GM19238 (cell line): Measurements from ENCODE around the gene RTN4IP1.
"Not testable (repeated sequence)": the region's sequence is repeated elsewhere in the genome, so short reads cannot be mapped to it uniquely, and the experiment has no call there.

Source experiments
- DNase-seq: peaks from one replicate; pipeline ENCODE4 v3.0.0; 2011; ENCODE audit warnings: low spot score; ENCODE audit not compliant: insufficient read length

The RTN4IP1 gene

DNA sequence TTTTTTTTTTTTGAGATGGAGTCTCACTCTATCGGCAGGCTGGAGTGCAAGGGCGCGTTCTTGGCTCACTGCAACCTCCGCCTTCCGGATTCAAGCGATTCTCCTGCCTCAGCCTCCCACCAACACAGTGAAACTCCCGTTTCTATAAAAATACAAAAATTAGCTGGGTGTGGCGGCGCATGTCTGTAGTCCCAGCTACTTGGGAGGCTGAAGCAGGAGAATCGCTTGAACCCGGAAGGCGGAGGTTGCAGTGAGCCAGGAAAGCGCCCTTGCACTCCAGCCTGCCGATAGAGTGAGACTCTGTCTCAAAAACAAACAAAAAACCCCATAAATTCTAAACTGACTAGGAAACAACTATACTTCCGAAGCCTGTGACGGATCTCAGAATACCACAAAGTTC lies 1.5 kb downstream of the RTN4IP1 start:
- DNase-seq = not testable (repeated sequence)

DNA sequence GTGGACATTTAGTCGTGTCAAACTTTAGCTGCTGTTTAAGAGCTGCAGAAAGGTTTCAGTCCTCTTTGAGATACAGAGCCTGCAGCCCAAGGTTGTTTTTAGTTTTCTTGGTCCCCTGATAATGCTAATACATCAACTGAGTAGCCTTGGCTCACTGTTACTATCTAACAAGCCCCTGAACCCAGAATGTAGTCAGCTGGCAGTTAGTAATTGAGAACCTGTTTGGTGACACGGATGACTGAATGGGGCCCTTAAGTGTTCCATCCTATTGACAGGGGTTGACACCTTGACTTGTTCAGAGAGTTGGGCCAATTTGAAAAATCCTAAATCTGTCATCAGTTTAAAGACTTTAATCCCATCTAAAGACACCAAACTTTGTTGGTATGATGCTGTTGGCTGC lies 2.8 kb downstream of the RTN4IP1 start:
- no peak for DNase-seq

DNA sequence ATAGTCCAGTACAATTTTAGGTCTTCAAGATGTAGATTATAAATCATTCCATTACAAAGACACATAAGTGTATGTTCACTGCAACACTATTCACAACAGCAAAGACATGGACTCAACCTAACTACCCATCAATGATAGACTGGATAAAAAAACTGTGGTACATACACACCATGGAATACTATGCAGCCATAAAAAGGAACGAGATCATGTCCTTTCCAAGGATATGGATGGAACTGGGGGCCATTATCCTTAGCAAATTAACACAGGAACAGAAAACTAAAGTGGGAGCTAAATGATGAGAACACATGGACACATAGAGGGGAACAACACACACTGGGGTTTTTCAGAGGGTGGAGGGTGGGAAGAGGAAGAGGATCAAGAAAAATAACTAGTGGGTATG lies 6.3 kb downstream of the RTN4IP1 start:
- DNase-seq = no peak

DNA sequence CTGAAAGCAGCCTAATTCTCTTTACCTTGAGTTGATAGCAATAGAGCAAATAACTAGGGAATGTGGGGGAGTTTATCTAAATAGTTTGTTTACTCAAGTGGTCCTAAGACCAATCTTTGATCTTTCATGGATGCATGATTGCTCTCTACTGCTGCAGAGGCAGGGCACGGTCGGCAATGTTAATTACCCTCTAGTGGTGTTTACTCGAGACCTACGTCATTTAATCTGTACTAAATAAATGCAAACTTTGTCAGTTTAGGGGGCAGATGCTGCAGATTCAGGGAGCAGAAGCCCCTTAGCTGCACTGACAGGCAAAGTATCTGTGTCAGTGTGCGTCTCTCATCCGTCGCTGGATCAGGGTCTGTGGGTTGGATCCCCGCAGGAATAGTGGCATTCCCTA lies 6.9 kb downstream of the RTN4IP1 start:
- no peak for DNase-seq

DNA sequence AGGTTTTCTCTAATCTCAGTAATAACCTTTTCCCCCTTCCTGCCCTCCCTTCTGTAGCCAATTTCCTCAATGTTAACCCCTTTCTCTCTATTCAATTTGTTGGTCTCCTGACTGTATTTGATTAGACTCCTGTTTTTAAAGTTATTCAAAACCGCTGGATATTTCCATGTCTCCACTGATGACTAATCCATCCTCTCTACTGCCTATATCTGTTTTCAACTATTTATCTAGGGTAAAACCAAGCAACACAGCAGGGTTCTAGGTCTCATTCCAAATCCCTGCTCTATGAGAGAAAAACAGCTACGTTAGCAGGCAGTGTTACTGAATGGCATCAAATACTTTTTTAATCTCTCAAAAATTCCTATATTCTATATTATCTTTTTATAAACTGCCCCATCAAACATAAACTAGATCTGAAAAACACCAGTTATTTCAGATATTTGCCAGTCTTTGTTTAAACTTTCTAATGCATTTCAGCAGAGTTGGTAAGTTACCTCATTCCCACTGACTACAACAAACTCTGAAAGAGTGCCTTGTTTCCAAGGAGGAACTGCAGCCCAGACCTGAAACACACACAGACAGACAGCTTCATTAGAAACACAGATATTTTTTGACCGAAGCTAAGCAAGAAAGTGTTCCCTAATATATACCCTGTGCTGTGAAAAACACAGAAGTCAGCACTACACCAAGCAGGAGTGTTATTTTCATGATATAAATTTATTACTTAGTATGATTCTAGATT lies 8.2 kb downstream of the RTN4IP1 start:
- no peak for DNase-seq

DNA sequence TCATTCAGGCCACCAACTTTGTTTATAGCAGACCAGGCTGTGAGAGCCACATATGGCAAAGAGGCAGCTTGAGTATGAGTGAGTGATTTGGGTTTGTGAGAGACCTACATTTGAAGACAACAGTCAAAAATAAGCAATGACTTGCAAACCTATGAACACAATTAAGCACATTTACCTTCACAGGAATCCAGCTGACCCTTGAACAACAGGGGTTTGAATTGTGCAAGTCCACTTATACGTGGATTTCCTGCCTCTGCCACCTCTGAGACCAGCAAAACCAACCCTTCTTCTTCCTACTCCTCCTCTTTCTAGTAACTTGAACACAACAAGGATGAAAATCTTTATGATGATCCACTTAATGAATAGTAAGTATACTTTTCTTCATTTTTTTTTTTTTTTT lies 10.1 kb downstream of the RTN4IP1 start:
- DNase-seq = no peak

DNA sequence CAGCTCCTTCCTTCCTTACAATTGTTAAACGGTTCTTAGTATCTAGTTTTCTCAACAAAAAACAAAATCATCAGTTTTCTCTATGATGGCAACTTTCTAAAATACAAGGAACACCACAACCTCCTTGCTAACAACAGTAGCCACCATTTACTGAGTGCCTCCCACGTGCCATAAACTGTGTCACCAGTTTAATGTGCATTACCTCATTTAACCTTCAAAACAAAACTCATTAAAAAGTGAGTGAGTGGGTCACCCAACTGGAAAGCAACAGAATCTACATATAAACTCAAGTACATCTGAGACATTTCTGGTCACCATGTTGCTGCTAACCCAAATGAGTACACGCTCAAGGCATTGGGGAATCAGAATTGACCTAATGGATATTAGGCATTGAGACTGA lies 11.0 kb downstream of the RTN4IP1 start:
- no peak for DNase-seq

DNA sequence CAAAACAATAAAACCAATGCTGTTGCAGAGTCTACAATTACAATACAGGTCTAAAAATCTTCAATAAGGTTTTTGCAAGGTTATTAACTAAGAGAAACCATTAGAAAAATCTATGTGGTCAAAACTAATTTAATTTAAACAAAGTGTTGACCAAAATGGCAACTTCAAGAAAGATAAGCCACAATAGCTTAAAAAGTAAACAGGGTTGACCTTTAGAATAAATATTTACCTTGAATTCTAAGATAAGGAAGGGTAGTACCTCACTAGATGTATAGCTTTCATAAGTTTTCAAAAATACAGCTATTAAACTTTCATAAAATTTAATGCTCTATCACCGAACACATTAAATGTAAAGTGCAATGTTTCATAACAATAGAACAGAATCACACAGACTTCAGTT lies 11.4 kb downstream of the RTN4IP1 start:
- DNase-seq = no peak

DNA sequence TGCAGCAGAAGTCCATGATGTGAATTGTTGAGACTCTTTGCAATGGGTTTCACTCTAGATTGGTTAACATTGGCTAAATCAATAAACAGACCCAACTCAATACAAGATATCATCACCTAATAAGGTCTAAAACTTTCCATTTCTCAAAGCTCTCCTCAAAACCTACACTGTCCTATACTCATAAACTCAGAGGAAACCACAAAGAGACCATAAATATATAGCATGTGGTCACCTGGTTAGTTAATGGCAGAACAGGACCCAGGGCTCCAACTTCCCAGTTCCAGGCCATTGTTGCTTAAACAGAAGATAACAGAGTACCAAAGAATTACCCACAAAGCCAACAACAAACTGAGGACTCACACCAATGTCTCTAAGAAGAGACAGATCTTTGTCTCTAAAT lies 12.0 kb downstream of the RTN4IP1 start:
- DNase-seq = no peak

DNA sequence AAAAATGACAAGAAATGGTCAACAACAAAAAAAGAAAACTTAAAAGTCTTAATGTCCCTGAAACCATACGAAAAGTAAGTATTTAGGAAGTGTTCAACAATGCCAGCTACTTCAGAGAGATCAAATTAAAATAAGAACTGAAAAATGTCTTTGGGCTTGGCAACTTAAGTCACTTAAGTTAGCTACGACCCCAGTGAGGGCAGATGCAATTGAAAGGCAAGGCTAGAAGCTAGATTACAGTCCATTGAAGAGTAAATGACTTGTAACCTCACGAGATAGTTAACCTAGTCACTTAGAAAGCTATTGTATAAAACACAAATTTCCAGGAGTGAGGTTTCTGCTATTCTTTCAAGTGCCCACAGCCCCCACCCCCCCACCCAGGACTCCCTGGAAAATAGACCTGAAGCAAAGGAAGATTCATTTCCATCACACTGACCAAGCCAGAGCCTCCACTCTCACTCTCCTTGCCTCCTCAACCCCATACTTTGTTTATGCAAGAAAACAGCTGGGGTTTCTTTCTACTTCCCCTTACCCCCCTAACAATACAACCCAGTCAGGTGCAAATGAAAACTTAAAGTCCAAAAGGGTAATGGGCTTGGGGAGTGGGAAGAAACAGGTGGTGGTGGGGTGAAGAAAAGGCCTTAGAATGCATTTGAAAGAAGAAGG lies 14.6 kb downstream of the RTN4IP1 start:
- DNase-seq = no peak

DNA sequence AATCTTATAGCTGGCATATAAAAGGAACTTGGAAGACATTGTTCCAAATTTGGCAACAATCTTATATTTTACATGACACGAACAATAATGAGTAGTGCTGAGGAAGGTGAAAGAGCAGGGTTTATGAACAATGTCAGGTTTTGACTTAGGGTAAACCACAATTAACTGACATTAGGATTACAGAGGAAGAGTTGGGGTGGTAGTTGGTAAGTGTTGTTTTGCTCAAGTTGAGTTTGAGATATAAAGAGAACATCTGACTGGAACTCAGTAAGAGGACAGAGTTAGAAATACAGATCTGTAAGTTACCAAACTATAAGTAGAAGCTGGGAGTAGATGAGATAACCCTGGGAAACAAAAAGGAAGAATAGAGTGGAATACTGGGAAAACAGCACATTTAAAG lies 15.1 kb downstream of the RTN4IP1 start:
- DNase-seq = no peak

DNA sequence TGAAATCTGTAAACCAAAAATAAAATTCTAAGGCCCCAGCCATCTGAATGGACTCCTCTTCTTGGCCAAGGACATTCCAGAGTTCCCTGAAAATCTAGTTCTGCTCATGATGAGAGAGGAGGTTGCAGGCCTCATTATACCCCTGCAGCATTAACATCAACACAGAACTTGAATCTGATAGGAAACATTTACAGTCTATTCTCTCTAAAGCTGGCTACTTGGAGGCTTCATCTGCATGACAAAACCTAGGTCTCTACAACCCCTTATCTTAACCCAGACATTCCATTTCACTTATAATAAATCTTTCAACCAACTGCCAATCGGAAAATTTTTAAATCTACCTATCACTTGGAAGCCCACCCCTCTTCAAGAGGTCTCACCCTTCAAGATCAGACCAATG lies 15.7 kb downstream of the RTN4IP1 start:
- no peak for DNase-seq

DNA sequence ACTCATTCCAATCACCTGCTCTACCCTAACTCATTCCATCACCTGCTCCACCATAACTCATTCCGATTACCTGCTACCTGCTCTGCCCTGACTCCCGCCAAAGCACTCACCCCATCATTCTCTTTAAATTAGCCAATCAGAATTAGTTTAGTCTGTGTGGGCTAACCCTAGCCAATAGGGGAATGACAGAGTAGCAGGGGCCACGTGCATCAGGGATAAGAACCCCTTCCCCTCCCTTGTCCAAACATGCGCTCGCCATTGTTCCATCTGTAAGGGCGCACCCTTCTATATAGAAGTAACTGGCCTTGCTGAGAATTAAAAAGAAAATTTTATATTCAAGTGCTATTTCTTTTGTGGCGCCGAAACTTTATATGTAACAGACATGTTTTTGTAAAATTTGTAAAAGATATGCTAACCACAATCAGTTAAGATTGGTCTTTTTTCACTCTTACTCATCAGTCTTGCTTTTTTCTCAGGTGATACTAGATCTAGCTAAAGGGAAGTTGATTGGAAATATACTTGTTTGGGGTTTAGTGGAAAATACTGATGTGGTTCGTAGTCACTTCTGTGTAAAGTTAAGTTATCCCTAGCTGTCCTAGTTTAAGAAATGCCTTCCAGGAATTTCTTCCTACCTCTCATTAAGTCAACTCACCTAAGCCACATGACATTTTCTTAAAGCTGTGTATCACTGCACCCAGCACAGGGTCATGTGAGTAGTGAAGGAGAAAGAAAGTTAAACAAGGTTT lies 16.5 kb downstream of the RTN4IP1 start:
- DNase-seq = no peak

DNA sequence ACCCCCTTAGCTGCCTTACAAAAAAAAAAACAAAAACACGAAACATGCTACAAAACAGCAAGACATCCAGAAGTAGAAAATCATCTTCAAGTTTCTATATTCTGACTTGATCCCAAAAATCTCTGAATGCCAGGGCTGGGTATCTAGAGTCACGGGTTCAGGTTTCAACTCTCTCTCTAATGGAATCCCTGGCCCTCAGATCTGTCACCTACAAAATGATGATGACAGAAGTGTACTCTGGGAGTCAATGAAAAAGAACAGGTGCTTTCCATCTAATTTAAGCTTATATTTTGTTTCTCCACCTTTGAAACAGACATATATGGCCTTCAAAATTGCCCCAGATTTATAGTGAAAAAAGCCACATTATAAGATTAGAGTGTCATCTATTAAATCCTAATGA lies 18.3 kb downstream of the RTN4IP1 start:
- DNase-seq = no peak

DNA sequence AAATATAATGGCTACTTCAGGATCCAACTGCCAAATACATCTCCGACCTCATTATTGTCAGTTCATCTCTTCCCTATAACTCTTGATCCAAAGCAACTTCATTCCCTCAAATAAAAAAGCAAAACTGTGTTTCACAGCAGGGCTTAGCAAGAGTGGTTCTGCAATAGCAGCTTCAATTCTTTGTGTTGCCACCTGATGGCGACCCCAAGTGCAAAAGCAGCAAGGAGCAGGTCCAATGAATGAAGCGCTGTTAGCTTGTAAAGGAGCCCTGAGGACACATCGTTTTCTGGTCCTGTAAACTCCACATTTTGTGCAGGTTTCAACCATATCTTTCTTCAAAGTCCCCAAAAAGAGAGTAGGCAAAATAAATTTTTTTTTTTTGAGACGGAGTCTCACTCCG lies 19.6 kb downstream of the RTN4IP1 start:
- no peak for DNase-seq

DNA sequence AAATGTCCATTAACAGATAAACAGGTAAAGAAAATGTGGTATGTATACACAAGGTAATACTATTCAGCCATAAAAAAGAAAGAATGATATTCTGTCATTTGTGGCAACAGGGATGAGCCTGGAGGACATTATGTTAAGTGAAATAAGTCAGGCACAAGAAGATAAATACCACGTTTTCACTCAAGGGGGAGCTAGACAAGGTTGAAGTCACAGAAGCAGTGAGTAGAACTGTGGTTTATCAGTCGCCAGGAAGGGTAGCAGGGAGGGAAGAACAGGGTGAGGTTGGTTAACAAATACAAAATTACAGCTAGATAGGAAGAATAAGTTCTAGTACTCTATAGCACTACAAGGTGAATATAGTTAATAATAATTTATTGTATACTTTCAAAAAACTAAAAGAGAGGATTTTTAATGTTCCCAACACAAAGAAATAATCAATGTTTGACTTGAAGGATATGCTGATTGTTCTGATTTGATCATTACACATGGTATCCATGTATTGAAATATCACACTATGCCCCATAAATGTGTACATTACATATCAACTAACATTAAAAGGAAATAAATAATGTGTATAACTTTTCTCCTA lies 21.1 kb downstream of the RTN4IP1 start:
- DNase-seq = no peak

DNA sequence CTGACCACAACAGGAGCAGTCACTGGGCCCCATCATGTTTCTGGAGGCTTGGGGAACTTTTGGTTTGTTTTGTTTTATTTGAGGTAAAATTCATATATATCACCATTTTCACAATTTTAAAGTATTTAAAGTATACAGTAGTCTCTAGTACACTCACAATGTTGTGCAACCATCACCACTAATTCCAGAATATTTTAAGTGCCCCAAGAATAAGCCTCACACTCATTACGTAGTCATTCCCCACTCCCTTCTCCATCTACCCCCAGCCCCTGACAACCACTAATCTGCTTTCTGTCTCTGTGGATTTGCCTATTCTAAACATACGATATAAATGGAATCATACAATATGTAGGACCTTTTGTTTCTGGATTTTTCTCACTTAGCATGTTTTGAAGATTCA lies 29.0 kb downstream of the RTN4IP1 start:
- DNase-seq = no peak

DNA sequence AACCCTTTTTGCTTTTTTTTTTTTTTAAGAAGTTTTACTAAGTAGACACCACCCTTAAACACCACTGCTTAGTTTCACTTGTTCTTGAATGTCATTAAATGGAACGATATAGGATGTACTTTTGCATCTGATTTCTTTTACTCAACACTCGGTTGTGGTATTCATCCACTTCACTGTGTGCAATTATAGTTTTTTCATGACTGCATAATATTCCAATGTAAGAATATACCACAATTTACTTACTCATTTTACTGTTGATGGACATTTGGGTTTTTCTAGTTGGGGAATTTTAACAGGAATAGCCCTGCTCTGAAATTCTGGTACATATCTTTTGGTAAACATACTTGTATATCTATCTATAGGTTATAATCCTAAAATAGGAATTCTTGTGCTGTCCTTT lies 29.9 kb downstream of the RTN4IP1 start:
- DNase-seq = no peak

DNA sequence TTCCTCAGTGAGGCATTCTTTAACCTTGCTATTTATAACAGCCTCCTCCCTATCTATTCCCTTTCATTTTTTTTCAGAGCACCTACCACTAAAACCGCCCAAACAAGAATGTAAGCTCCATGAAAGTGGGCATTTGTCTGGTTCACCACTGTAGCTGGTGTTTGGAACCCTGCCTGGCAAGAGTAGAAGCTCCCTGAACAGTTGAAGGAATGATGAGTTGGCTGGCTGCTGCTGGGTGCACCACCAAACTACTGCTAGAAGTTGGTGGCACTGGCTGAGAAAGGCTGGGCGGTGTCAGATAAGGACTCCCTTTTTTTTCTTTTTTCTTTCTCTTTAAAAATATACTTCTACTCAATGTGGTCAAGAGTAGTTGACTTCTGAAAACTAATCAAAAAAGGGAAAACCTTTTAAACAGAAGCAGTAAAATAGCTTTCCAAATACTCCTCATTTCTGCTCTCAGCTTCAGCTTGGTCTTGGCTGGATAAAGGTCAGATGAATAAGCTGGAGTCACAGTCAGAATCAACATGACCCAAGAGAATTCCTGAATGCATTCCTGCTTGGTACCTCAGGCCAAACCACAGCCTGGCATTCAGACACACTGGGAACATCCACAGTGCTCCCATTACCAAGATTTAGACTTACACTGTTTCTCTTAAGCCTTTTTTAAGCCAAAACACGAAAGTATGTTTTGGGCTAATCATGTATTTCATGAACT lies 38.0 kb downstream of the RTN4IP1 start:
- DNase-seq = no peak

DNA sequence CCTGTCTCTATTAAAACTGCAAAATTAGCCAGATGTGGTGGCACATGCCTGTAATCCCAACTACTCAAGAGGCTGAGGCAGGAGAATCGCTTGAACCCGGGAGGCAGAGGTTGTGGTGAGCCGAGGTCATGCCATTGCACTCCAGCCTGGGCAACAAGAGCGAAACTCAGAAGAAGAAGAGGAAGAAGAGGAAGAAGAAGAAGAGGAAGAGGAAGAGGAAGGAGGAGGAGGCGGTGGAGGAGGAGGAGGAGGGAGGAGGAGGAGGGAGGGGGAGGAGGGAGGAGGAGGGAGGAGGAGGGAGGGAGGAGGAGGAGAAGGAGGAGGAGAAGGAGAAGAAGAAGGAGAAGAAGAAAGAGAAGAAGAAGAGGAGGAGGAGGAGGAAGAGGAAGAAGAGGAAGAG lies 40.4 kb downstream of the RTN4IP1 start:
- DNase-seq = not testable (repeated sequence)

DNA sequence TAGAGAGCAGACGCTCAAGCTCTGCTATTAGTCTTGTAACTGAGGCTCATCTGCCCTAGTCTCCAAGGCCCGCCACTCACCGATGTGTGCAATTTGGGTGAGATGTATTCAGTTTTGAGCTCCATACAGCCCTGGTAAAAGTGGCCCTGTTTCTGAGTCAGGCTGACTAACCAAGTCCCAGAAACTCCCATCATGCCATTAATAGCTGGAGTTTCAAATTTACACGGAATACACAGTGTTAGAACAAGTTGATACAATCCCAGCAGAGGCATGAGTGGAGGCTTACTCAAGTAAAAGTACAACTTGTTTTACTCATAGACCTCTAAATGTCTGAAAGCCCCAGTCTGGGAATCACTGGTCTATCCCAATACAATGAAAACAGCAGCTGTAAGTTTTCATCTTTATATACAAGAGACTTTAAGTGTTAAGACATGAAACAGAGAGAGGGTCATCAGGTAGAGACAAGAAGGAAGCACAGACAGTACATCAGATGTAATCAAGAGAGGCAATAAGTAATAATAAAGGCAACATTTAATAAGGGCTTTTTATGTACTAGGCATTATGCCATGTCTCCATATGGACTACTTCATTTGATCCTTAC lies 42.4 kb downstream of the RTN4IP1 start:
- DNase-seq = no peak
